Prostate gland (tissue), 2 donors: ENCODE measurements around the gene TMEM82. TPM values are rescaled to one million over a fixed set of nuclear protein-coding genes. Genes with fewer than 3 reads are reported as not detected.

Source experiments
- DNase-seq: peaks from one replicate; pipeline ENCODE4 v3.0.0-alpha.2; 2019; ENCODE audit warnings: low spot score
- H3K27ac ChIP-seq, 2 donors: fragments of 200-600 bp; sonication (generic); 2 replicates each; pipeline ENCODE4 v1.5.1; 2017 to 2019
- H3K27me3 ChIP-seq: fragments of 200-600 bp; sonication (generic); replicated peaks from 2 replicates; pipeline ENCODE4 v1.5.1; 2019; ENCODE audit not compliant: insufficient read depth
- H3K36me3 ChIP-seq, 2 donors: fragments of 200-600 bp; sonication (generic); 1 replicate in 1 of 2; 2 replicates in 1 of 2; pipeline versions ENCODE4 v1.5.1 to v1.8.1; 2017 to 2019
- H3K4me1 ChIP-seq: fragments of 200-600 bp; sonication (generic); replicated peaks from 2 replicates; pipeline ENCODE4 v1.5.1; 2019
- H3K4me3 ChIP-seq, 2 donors: fragments of 200-600 bp; sonication (generic); 2 replicates each; pipeline ENCODE4 v1.5.1; 2017 to 2019
- H3K9me3 ChIP-seq: fragments of 200-600 bp; sonication (generic); 2 replicates; pipeline ENCODE4 v1.5.1; 2017
- CTCF ChIP-seq, 4 experiments: fragments of 200-600 bp in 2 of 4; fragments of 450-650 bp in 2 of 4; sonication (generic) in 2 of 4; IDR thresholded peaks; 1 replicate in 3 of 4; 2 replicates in 1 of 4; pipeline ENCODE4 v1.5.1; 2016 to 2019; ENCODE audit warnings: antibody characterized with exemption in 4 of 4, mild to moderate bottlenecking in 2 of 4, moderate library complexity in 2 of 4
- POLR2A ChIP-seq: fragments of 450-650 bp; IDR thresholded peaks from one replicate; pipeline ENCODE4 v1.6.1; 2016; ENCODE audit warnings: antibody characterized with exemption, mild to moderate bottlenecking
- POLR2AphosphoS5 ChIP-seq: sonication (generic); formaldehyde crosslinking; IDR thresholded peaks from one replicate; pipeline ENCODE4 v1.6.1; 2017; ENCODE audit warnings: antibody characterized with exemption
- WGBS: methylation state at CpG from one replicate; pipeline ENCODE4 v1.1.5; 2018; 5-methylcytosine and 5-hydroxymethylcytosine counted together
- intact Hi-C: fragments of 100-400 bp; cut with DNase I; formaldehyde crosslinking; loops from one replicate; pipeline ENCODE4 v1.14.2; 2022
- total RNA-seq, 2 donors: library from RNA; depleted of rRNA; stranded (reverse); fragments of >200 nt; gene quantifications; one replicate each; pipeline ENCODE4 v1.1.0, GENCODE V29; 2016

TMEM82 gene
- total RNA-seq, 2 donors from 2014 or later, result not detected

GRCh38 chr1:15727021-15727420, 15.3 kb upstream of the TMEM82 start:
- Histone ChIP-seq H3K27me3 (no peaks in the 10 kb centered on the region), H3K9me3 (no peaks in the 10 kb centered on the region), H3K36me3 (peaks cover 0 to 41% of the 10 kb centered on the region in 2 donors), H3K27ac (no peak overlapping the region), H3K4me3 (no peak overlapping the region), H3K4me1 (no peaks in the 10 kb centered on the region)
- WGBS, result 78% methylated on average over 18 of the region's 21 CpGs
- intact Hi-C loops, result no loop called here
- TF ChIP-seq CTCF (IDR thresholded peaks at IDR 0.05), result no peak
- TF ChIP-seq POLR2A, result no peak
- no peak for DNase-seq

GRCh38 chr1:15727424-15727823, 14.9 kb upstream of the TMEM82 start:
- H3K36me3 ChIP-seq, result peaks cover 0 to 41% of the 10 kb centered on the region in 2 donors

GRCh38 chr1:15727866-15728534, 14.3 kb upstream of the TMEM82 start:
- 88% methylated on average over 23 of the region's 23 CpGs for WGBS
- DNase-seq, result no peak
- H3K36me3 ChIP-seq, result peaks cover 0 to 41% of the 10 kb centered on the region in 2 donors
- intact Hi-C loops, result no loop called here
- TF ChIP-seq CTCF (IDR thresholded peaks at IDR 0.05), result no peak
- no peak for TF ChIP-seq POLR2AphosphoS5
- no peak for TF ChIP-seq POLR2A
- H3K4me1 ChIP-seq, result no peaks in the 10 kb centered on the region
- no peak overlapping the region for H3K4me3 ChIP-seq
- no peaks in the 10 kb centered on the region for H3K9me3 ChIP-seq
- H3K27me3 ChIP-seq, result no peaks in the 10 kb centered on the region
- H3K27ac ChIP-seq, result no peak overlapping the region

More at GRCh38 chr1:15727424-15727823, 14.9 kb upstream of the TMEM82 start:
- Histone ChIP-seq H3K4me3 (no peak overlapping the region), H3K4me1 (no peaks in the 10 kb centered on the region), H3K9me3 (no peaks in the 10 kb centered on the region), H3K27me3 (no peaks in the 10 kb centered on the region), H3K27ac (no peak overlapping the region)
- no peak for TF ChIP-seq CTCF (IDR thresholded peaks at IDR 0.05)
- no peak for TF ChIP-seq POLR2AphosphoS5
- no peak for TF ChIP-seq POLR2A
- intact Hi-C loops, result no loop called here
- DNase-seq, result no peak
- 76% methylated on average over 13 of the region's 13 CpGs for WGBS

- Histone ChIP-seq H3K4me1 (no peaks in the 10 kb centered on the region), H3K27me3 (no peaks in the 10 kb centered on the region), H3K4me3 (no peak overlapping the region), H3K36me3 (peaks cover 0 to 41% of the 10 kb centered on the region in 2 donors), H3K9me3 (no peaks in the 10 kb centered on the region), H3K27ac (no peak overlapping the region)
- DNase-seq, result no peak
- TF ChIP-seq POLR2A, result no peak
- no peak for TF ChIP-seq POLR2AphosphoS5
- intact Hi-C loops, result no loop called here
- 87% methylated on average over 22 of the region's 22 CpGs for WGBS
These were observed 13.2 kb upstream of the TMEM82 start for GRCh38 chr1:15728937-15729657.

GRCh38 chr1:15730423-15730822, 11.9 kb upstream of the TMEM82 start:
- Histone ChIP-seq H3K27me3 (no peaks in the 10 kb centered on the region), H3K27ac (no peak overlapping the region), H3K9me3 (no peaks in the 10 kb centered on the region), H3K4me1 (no peaks in the 10 kb centered on the region), H3K4me3 (no peak overlapping the region), H3K36me3 (peaks cover 0 to 39% of the 10 kb centered on the region in 2 donors)
- intact Hi-C loops, result no loop called here
- TF ChIP-seq CTCF (IDR thresholded peaks at IDR 0.05) (no peak), POLR2A (no peak), POLR2AphosphoS5 (no peak)
- no peak for DNase-seq
- 92% methylated on average over 11 of the region's 16 CpGs for WGBS
